HL-60/S4 treated with retinoic acid at 250 ng/mL for 4 days and 3 days (cell line): Measurements from ENCODE around the gene PCGF2.

Experiments
- in situ Hi-C: fragments of 300-500 bp; cut with MboI; formaldehyde crosslinking; loops from 2 replicates; pipeline ENCODE4 v1.7.0; 2022; ENCODE audit warnings: low sequenced_read_pairs

PCGF2 gene

GRCh38 chr17:38704606-38705522 is 43.3 kb downstream of the PCGF2 start, which contains the start of gene MLLT6:
MLLT6 (plus strand) TSS chr17:38705273; CDS start chr17:38705633, 360 bp downstream.
- in situ Hi-C loops = no loop called here

- in situ Hi-C loops = no loop called here
Measured at GRCh38 chr17:38703742-38704605, 44.2 kb downstream of the PCGF2 start.

- in situ Hi-C loops = no loop called here
Measured at GRCh38 chr17:38702916-38703741, 45.0 kb downstream of the PCGF2 start.

DNA sequence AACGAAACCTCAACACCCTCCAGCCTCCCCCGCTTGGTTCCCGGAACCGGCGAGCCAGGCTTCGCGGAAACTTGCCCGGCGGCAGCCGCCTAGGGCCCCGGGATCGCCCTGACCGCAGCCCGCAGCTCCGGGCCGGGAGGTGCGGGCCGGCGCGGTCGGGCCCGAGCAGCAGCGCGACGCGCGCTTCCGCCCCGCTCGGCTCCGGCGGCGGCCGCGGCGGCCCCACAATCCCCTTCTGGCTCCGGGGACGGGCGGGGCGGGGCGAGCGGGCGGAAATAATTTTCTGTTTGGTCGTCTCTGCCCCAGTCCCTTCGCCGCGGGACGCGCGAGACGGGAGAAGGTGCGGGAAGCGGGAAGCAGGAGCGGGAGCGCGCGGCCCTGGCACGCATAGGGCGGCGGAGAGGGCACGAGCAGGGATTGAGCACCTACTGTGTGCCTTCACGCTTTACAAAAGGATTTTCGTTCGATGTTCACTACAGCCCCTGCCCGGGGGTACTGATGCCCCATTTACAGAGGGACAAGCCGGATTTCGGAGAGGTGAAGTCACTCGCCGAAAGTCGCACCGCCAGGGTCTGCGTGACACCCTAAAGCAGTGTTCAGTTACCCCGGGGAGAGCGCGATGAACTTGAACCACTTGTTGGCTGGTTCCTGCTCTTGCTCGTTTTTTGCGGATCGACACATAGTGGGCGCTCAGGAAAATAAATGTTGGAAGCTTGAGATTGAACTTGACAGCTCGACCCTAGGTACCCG is 45.8 kb downstream of the PCGF2 start:
- in situ Hi-C loops = no loop called here

DNA sequence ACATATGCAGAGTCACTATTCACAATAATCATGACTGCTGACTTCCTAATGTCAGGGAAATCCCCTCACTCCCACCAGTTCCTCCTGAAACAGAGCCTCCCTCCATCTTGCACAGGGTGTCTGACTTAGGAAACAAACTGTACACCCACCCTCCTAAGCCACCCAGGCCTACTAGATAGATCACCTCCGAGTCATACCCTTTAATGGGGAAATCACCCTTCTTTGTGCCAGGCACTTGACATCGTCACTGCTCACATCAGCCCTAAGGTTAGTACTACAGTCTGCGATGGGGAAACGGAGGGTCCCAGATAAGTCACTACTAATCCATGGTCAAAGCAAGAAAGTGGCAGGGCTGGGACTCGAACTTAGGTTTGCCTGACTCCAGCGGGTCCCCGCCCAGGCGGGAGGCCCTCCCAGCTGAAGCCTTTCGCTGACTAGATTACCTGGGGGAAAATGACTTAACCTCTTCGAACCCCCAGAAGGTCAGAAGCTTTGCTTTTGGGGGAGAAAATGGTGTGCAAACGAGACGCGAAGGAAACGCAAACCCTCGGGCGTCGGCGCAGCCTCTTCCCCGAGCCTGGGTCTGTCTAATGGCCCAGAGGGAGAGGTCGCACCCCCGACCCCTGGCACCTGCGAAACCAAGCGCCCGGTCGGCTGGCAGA is 46.5 kb downstream of the PCGF2 start:
- in situ Hi-C loops = no loop called here

- in situ Hi-C loops = no loop called here
Measured at GRCh38 chr17:38698760-38699159, 49.4 kb downstream of the PCGF2 start.

- in situ Hi-C loops = no loop called here
Measured at GRCh38 chr17:38697061-38697820, 50.9 kb downstream of the PCGF2 start.

DNA sequence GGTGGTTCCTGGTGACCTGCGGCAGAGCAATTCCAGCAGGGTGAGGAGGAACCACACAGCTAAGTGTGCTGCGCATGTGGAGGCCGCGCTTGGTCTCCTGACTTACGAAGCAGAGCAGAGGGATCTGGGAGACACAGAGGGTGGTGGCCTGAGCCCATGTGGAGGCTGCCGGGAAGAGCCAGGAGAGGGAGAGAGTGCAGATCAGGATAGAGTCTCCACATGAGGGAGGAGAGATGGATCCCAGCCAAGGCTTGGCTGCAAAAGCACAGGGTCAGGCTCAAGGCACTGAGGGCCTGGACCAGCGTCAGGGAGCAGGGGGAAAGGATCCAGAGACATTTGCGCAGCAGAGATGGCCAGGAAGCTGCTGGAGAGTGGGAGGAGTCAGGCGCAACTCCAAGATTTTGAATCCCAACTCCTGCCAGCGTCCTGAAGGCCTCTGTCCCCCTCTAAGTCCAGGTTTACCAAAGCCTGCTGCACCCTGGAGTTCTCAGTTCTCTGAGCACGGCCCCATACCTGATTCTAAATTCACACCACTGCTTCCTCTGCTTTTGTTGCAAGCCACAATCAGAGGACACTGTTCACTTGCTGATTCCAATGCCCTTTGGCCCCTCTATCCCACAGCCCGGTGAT is 54.3 kb downstream of the PCGF2 start:
- in situ Hi-C loops = no loop called here

- in situ Hi-C loops = no loop called here
Measured at GRCh38 chr17:38691154-38691553, 57.0 kb downstream of the PCGF2 start.

DNA sequence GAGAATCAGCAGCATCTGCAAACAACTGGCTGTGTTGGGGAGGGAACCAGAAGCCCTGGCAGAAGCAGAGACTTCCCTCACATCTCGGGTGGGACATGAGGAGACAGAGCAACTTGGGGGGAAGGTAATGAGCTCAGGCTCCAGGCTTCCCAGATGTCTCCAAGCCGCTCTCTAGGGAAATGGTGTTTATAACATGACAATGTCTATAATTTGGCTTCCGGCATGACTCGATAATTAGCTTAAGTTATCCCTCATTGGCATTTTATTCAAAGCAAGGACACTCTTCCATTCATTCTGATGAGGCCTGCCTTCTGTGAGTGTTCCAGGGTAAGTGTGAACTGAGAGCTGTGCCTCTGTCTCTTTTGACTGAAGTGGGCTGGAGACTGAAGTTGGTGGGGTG is 57.8 kb downstream of the PCGF2 start:
- in situ Hi-C loops = no loop called here

DNA sequence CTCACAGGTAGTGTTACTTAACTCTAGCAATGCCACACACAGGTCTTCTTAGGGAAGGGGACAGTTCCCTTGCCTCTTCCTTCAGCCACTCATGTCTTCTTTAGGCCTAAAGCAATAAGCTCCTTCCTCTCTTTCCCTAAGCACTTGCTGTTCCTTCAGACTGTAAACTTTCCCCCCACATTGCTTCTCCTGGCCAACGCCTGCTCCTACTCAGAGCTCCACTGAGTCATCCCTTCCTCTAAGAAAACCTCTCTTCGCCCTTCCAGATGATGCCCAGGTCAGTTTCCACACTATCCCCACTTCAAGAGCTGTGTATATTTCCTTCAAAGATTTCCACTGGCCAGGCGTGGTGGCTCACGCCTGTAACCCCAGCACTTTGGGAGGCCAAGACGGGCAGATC is 60.9 kb downstream of the PCGF2 start:
- in situ Hi-C loops = no loop called here

- in situ Hi-C loops = no loop called here
Measured at GRCh38 chr17:38685491-38685890, 62.6 kb downstream of the PCGF2 start.
